Measurements from ENCODE around the gene HMGN3. TPM values are rescaled to one million over a fixed set of nuclear protein-coding genes. Genes with fewer than 3 reads are reported as not detected.
"Not testable (repeated sequence)": the region's sequence is repeated elsewhere in the genome, so short reads cannot be mapped to it uniquely, and the experiment has no call there.

The HMGN3 gene
- total RNA-seq: 69.6 and 128 TPM in 2 replicates

GRCh38 chr6:79234150-79235022 lies at the start of gene HMGN3:
Gene HMGN3, minus strand, starts transcription at chr6:79234682.
- DNase-seq (ENCODE audit: low read depth): peak; percentile 82

- peak; percentile 95 for DNase-seq (ENCODE audit: low read depth)
Observed at GRCh38 chr6:79280756-79281155, 46.3 kb upstream of the HMGN3 start.

GRCh38 chr6:79277109-79277508 lies 42.6 kb upstream of the HMGN3 start:
- DNase-seq (ENCODE audit: low read depth): peak; percentile 86

GRCh38 chr6:79269877-79270276 lies 35.4 kb upstream of the HMGN3 start:
- DNase-seq (ENCODE audit: low read depth): peak; percentile 97

- no peak for DNase-seq (ENCODE audit: low read depth)
Observed at GRCh38 chr6:79267128-79267527, 32.6 kb upstream of the HMGN3 start.

- DNase-seq (ENCODE audit: low read depth): peak; percentile 29
Observed at GRCh38 chr6:79266051-79266450, 31.6 kb upstream of the HMGN3 start.

- DNase-seq (ENCODE audit: low read depth): no peak
Observed at GRCh38 chr6:79263359-79263758, 28.9 kb upstream of the HMGN3 start.

- no peak for DNase-seq (ENCODE audit: low read depth)
Observed at GRCh38 chr6:79261666-79262065, 27.2 kb upstream of the HMGN3 start.

GRCh38 chr6:79260772-79261171 lies 26.3 kb upstream of the HMGN3 start:
- DNase-seq (ENCODE audit: low read depth): no peak

- DNase-seq (ENCODE audit: low read depth): peak; percentile 69
Observed at GRCh38 chr6:79257381-79258205, 23.1 kb upstream of the HMGN3 start.

GRCh38 chr6:79256770-79257169 lies 22.3 kb upstream of the HMGN3 start:
- not testable (repeated sequence) for DNase-seq (ENCODE audit: low read depth)

GRCh38 chr6:79255086-79255485 lies 20.6 kb upstream of the HMGN3 start:
- DNase-seq (ENCODE audit: low read depth): not testable (repeated sequence)

GRCh38 chr6:79250559-79250958 lies 16.1 kb upstream of the HMGN3 start:
- no peak for DNase-seq (ENCODE audit: low read depth)

- no peak for DNase-seq (ENCODE audit: low read depth)
Observed at GRCh38 chr6:79250107-79250514, 15.6 kb upstream of the HMGN3 start.

- no peak for DNase-seq (ENCODE audit: low read depth)
Observed at GRCh38 chr6:79249136-79249535, 14.7 kb upstream of the HMGN3 start.

GRCh38 chr6:79246891-79247290 lies 12.4 kb upstream of the HMGN3 start:
- no peak for DNase-seq (ENCODE audit: low read depth)

- DNase-seq (ENCODE audit: low read depth): no peak
Observed at GRCh38 chr6:79241228-79241627, 6.7 kb upstream of the HMGN3 start.

GRCh38 chr6:79240509-79240908 lies 6.0 kb upstream of the HMGN3 start:
- peak; percentile 91 for DNase-seq (ENCODE audit: low read depth)

GRCh38 chr6:79239536-79240168 lies 5.2 kb upstream of the HMGN3 start:
- peak; percentile 25 for DNase-seq (ENCODE audit: low read depth)

GRCh38 chr6:79238919-79239318 lies 4.4 kb upstream of the HMGN3 start:
- no peak for DNase-seq (ENCODE audit: low read depth)

- no peak for DNase-seq (ENCODE audit: low read depth)
Observed at GRCh38 chr6:79236711-79237110, 2.2 kb upstream of the HMGN3 start.

- peak; percentile 76 for DNase-seq (ENCODE audit: low read depth)
Observed at GRCh38 chr6:79233611-79234149, 802 bp downstream of the HMGN3 start.
